ENCODE results near the gene UCK1. TPM values are rescaled to one million over a fixed set of nuclear protein-coding genes. Genes with fewer than 3 reads are reported as not detected.
A peak's percentile ranks its signal among the peaks of the same experiment; 100 is the strongest.

The UCK1 gene
- total and polyA plus RNA-seq, 2 of the 8 experiments (the other 6 are each of a cell fraction or from before 2014, with no cell fraction given) = 35.1 to 42.0 TPM

- H4K20me1 ChIP-seq (replicated peaks in 1 of 2; ENCODE audit: control insufficient read depth in 1 of 2, insufficient read depth in 2 of 2, low read length in 2 of 2) = peaks cover 0 to 2% of the 10 kb centered on the region in 2 experiments
- DNase-seq (ENCODE audit: low read depth in 1 of 2, low spot score in 2 of 2) (no peak), FAIRE-seq (no peak)
- H2BK15ac ChIP-seq (ENCODE audit: low read length) = no peak overlapping the region
- H3K79me2 ChIP-seq (ENCODE audit: control insufficient read depth in 1 of 2, insufficient read depth in 2 of 2, low read length in 2 of 2) = no peaks in the 10 kb centered on the region
- peaks cover 11% of the 10 kb centered on the region; the same call in 1 of the 2 replicates for H3K23me2 ChIP-seq (ENCODE audit: low read depth, low read length)
- POLR2A ChIA-PET (ENCODE audit: partially characterized antibody) = interaction anchor here (0.6 to 1.3 kb wide), 2 partner anchors 9 to 31 kb away, joined by 3 to 4 read pairs; no protein-coding TSS in a partner anchor
- no peak overlapping the region for H3K27ac ChIP-seq (ENCODE audit: low read depth, low read length)
- H3K18ac ChIP-seq (ENCODE audit: extremely low read depth, low read length) = no peak overlapping the region; the same call in 1 of the 2 replicates
- no peak overlapping the region; a peak in 1 of 4 replicates for H3K4me2 ChIP-seq (ENCODE audit: insufficient read depth in 1 of 2, low read depth in 2 of 2, low read length in 2 of 2)
- H4K5ac ChIP-seq (ENCODE audit: insufficient read length, low read depth, low read length) = no peak overlapping the region
- H3K14ac ChIP-seq (ENCODE audit: insufficient read length) = no peak overlapping the region
- no peak overlapping the region for H4K91ac ChIP-seq (replicated peaks; ENCODE audit: insufficient read length, low read length)
- H3K4ac ChIP-seq (replicated peaks; ENCODE audit: insufficient read length, low read depth, low read length) = no peak overlapping the region
- no peak overlapping the region for H2BK20ac ChIP-seq (ENCODE audit: low read length)
- H3K36me3 ChIP-seq (ENCODE audit: control insufficient read depth in 2 of 4, insufficient read depth in 4 of 4, low read length in 3 of 4) = no peaks in the 10 kb centered on the region
- no peak overlapping the region for H2AFZ ChIP-seq (ENCODE audit: low read length)
- no peak overlapping the region for H3K4me3 ChIP-seq (ENCODE audit: extremely low read depth in 1 of 4, insufficient read depth in 2 of 4, low read depth in 3 of 4, low read length in 4 of 4)
- 93% methylated on average over 14 of the region's 15 CpGs; no CpG with 5 or more reads in 1 of the 2 experiments for WGBS, 2 experiments (ENCODE audit: extremely low coverage in 1 of 2, insufficient coverage in 1 of 2, insufficient read length in 1 of 2, insufficient replicate concordance in 2 of 2, low coverage in 1 of 2, low lambda C conversion rate in 2 of 2, missing lambda C conversion rate in 1 of 2)
- peaks cover 13 to 34% (median 29%) of the 10 kb centered on the region in 4 experiments for H3K27me3 ChIP-seq (replicated peaks in 1 of 4; ENCODE audit: control insufficient read depth in 3 of 4, extremely low read depth in 1 of 4, insufficient read depth in 3 of 4, low read length in 3 of 4)
- no peak overlapping the region for H2AK5ac ChIP-seq (ENCODE audit: low read depth, low read length)
- no peaks in the 10 kb centered on the region for H3K79me1 ChIP-seq (ENCODE audit: low read depth, low read length)
- H3K23ac ChIP-seq (ENCODE audit: insufficient read length) = no peak overlapping the region
- CTCF ChIA-PET (ENCODE audit: partially characterized antibody) = interaction anchor here (0.6 to 1.5 kb wide), 4 partner anchors 9 to 282 kb away, joined by 3 to 6 read pairs (median 4); no protein-coding TSS in a partner anchor
- no peak overlapping the region for H3K56ac ChIP-seq (replicated peaks; ENCODE audit: insufficient read length, low read depth, low read length)
- no peak overlapping the region for H3K9ac ChIP-seq (replicated peaks in 1 of 4; ENCODE audit: extremely low read depth in 1 of 4, low read depth in 3 of 4, low read length in 3 of 4)
- H3K4me1 ChIP-seq (replicated peaks in 1 of 4; ENCODE audit: control insufficient read depth in 3 of 4, insufficient read depth in 4 of 4, low read length in 3 of 4) = no peaks in the 10 kb centered on the region; a peak in 2 of 7 replicates
- no peak overlapping the region for H2BK120ac ChIP-seq (replicated peaks; ENCODE audit: low read depth, low read length)
- H4K8ac ChIP-seq (ENCODE audit: extremely low read depth, insufficient read depth, low read length) = peak overlapping the region; percentile 68; the same call in 1 of the 2 replicates
- no peak overlapping the region for H2BK12ac ChIP-seq (ENCODE audit: low read depth, low read length)
- no peak overlapping the region for H2BK5ac ChIP-seq (ENCODE audit: low read depth, low read length)
- H3K9me3 ChIP-seq (ENCODE audit: insufficient read depth in 2 of 2, low read depth in 1 of 2, low read length in 1 of 2) = peaks cover 7 to 11% of the 10 kb centered on the region in 2 experiments
- TF ChIP-seq CEBPB (IDR thresholded peaks at IDR 0.05; ENCODE audit: low read depth, low read length) = no peak
- no peak for TF ChIP-seq RNF2 (IDR thresholded peaks at IDR 0.05; ENCODE audit: borderline replicate concordance, low read depth, low read length, missing control alignments, poor library complexity, severe bottlenecking)
- TF ChIP-seq CREB1 (IDR thresholded peaks at IDR 0.05) = no peak
- no peak for TF ChIP-seq CHD1 (IDR thresholded peaks at IDR 0.05; ENCODE audit: low read depth, low read length)
- TF ChIP-seq TCF12 (IDR thresholded peaks at IDR 0.05; ENCODE audit: low read depth, low read length) = no peak
- TF ChIP-seq MAX (IDR thresholded peaks at IDR 0.05) = no peak
- TF ChIP-seq ATF2 (IDR thresholded peaks at IDR 0.05; ENCODE audit: low read length) = no peak
- TF ChIP-seq TBP (IDR thresholded peaks at IDR 0.05; ENCODE audit: low read depth, low read length) = no peak
- TF ChIP-seq EZH2 (IDR thresholded peaks at IDR 0.05; ENCODE audit: low read depth, low read length, severe bottlenecking) = no peak
- no peak for TF ChIP-seq KDM1A (IDR thresholded peaks at IDR 0.05; ENCODE audit: borderline replicate concordance, low read length)
These were observed 25.0 kb upstream of the UCK1 start for GRCh38 chr9:131555841-131556673.

All from H1 (cell line).